BLaER1 treated with 17β-estradiol and CSF1 and Interleukin-3, amounts not matched to agents 10 nM and 100 nM (cell line): ENCODE results near the gene MB21D2.
"Not testable (repeated sequence)": the region's sequence is repeated elsewhere in the genome, so short reads cannot be mapped to it uniquely, and the experiment has no call there.

ENCODE experiments used
- H3K27ac ChIP-seq, 11 experiments: shearing (Covaris generic); formaldehyde crosslinking; 2 replicates each; pipeline ENCODE4 v1.8.1; 2022
- H3K27me3 ChIP-seq, 11 experiments: shearing (Covaris generic); formaldehyde crosslinking; 2 replicates each; pipeline ENCODE4 v1.8.1; 2022
- H3K36me3 ChIP-seq, 11 experiments: shearing (Covaris generic); formaldehyde crosslinking; 2 replicates each; pipeline ENCODE4 v1.8.1; 2022
- H3K4me1 ChIP-seq, 10 experiments: shearing (Covaris generic); formaldehyde crosslinking; 2 replicates each; pipeline ENCODE4 v1.8.1; 2022
- H3K4me2 ChIP-seq, 11 experiments: shearing (Covaris generic); formaldehyde crosslinking; 2 replicates each; pipeline ENCODE4 v1.8.1; 2022
- H3K4me3 ChIP-seq, 10 experiments: shearing (Covaris generic); formaldehyde crosslinking; 2 replicates each; pipeline ENCODE4 v1.8.1; 2022
- H3K9ac ChIP-seq, 11 experiments: shearing (Covaris generic); formaldehyde crosslinking; 2 replicates each; pipeline ENCODE4 v1.8.1; 2022
- H3K9me3 ChIP-seq, 11 experiments: shearing (Covaris generic); formaldehyde crosslinking; replicated peaks in 1 of 11; 2 replicates each; pipeline ENCODE4 v1.8.1; 2022
- H4K20me1 ChIP-seq, 11 experiments: shearing (Covaris generic); formaldehyde crosslinking; 2 replicates each; pipeline ENCODE4 v1.8.1; 2022
- Cebpa-rat ChIP-seq, 11 experiments: shearing (Covaris generic); IDR thresholded peaks; 2 replicates each; pipeline ENCODE4 v1.8.1; 2022

MB21D2 gene

DNA sequence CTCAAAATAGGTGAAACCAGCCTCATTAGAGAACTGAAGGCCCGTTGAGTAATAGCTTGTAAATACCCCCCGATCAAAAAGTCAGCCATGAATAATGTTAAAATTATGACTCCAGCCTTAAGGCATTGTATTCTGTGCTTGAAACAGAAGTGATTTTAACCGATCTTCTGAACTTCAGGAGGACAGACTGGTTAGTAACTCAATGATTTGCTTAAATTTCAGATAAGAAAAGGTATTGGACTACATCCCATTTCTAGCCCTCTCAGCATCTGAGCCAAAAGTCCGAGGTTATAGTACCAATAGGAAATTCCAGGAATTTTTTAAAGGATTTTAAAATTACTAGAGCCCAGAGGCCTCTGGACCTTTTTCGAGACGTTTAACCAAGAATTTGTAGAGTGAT, 122.6 kb downstream of the MB21D2 start:
- no peak for TF ChIP-seq Cebpa-rat (IDR thresholded peaks at IDR 0.05)
- Histone ChIP-seq H3K36me3 (no peaks in the 10 kb centered on the region), H3K9me3 (no peaks in the 10 kb centered on the region), H3K4me1 (no peaks in the 10 kb centered on the region), H4K20me1 (no peaks in the 10 kb centered on the region), H3K27me3 (no peaks in the 10 kb centered on the region), H3K4me3 (no peak overlapping the region), H3K4me2 (no peak overlapping the region), H3K9ac (no peak overlapping the region), H3K27ac (no peak overlapping the region)

- no peak for TF ChIP-seq Cebpa-rat (IDR thresholded peaks at IDR 0.05)
- no peak overlapping the region for H3K27ac ChIP-seq
- no peak overlapping the region for H3K4me2 ChIP-seq
Observed at GRCh38 chr3:192794216-192794615, 123.4 kb downstream of the MB21D2 start.

DNA sequence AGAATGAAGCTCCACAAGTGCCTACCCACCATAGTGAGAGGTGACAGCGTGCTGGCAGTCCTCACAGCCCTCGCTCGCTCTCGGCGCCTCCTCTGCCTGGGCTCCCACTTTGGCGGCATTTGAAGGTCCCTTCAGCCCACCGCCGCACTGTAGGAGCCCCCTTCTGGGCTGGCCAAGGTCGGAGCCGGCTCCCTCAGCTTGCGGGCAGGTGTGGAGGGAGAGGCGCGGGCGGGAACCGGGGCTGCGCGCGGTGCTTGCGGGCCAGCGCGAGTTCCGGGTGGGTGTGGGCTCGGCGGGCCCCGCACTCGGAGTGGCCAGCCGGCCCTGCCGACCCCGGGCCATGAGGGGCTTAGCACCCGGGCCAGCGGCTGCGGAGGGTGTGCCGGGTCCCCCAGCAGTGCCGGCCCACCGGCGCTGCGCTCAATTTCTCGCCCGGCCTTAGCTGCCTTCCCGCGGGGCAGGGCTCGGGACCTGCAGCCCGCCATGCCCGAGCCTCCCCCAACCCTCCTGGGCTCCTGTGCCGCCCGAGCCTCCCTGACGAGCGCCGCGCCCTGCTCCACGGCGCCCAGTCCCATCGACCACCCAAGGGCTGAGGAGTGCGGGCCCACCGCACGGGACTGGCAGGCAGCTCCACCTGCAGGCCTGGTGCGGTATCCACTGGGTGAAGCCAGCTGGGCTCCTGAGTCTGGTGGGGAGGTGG, 128.7 kb downstream of the MB21D2 start:
- not testable (repeated sequence) for H3K4me3 ChIP-seq, H3K4me2 ChIP-seq, H3K36me3 ChIP-seq, H3K27ac ChIP-seq, H3K27me3 ChIP-seq, H3K9ac ChIP-seq, H4K20me1 ChIP-seq, H3K4me1 ChIP-seq
- H3K9me3 ChIP-seq = peaks cover 6 to 12% (median 9%) of the 10 kb centered on the region in 11 experiments; a peak in 17 of 22 replicates

More at GRCh38 chr3:192794216-192794615, 123.4 kb downstream of the MB21D2 start:
- no peaks in the 10 kb centered on the region for H4K20me1 ChIP-seq
- no peaks in the 10 kb centered on the region for H3K27me3 ChIP-seq
- no peaks in the 10 kb centered on the region for H3K4me1 ChIP-seq
- no peaks in the 10 kb centered on the region for H3K36me3 ChIP-seq
- no peak overlapping the region for H3K4me3 ChIP-seq
- peaks cover 0 to 3% (median 2%) of the 10 kb centered on the region in 11 experiments; a peak in 15 of 22 replicates for H3K9me3 ChIP-seq
- H3K9ac ChIP-seq = no peak overlapping the region

GRCh38 chr3:192778508-192778907, 139.1 kb downstream of the MB21D2 start:
- Histone ChIP-seq H3K9me3 (peaks cover 21 to 34% (median 28%) of the 10 kb centered on the region in 11 experiments), H3K4me1 (no peaks in the 10 kb centered on the region), H4K20me1 (no peaks in the 10 kb centered on the region), H3K4me3 (no peak overlapping the region), H3K27me3 (no peaks in the 10 kb centered on the region), H3K4me2 (no peak overlapping the region), H3K9ac (no peak overlapping the region), H3K27ac (no peak overlapping the region), H3K36me3 (no peaks in the 10 kb centered on the region)
- no peak for TF ChIP-seq Cebpa-rat (IDR thresholded peaks at IDR 0.05)

DNA sequence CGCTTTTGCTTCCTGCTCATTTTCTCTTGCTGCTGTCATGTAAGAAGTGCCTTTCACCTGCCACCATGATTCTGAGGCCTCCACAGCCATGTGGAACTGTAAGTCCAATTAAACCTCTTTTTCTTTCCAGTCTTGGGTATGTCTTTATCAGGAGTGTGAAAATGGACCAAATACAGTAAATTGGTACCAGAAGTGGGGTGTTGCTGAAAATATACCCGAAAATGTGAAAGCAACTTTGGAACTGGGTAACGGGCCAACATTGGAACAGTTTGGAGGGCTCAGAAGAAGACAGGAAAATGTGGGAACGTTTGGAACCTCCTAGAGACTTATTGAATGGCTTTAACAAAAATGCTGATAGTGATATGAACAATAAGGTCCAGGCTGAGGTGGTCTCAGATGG, 143.3 kb downstream of the MB21D2 start:
- H3K36me3 ChIP-seq, H3K4me2 ChIP-seq, H3K9ac ChIP-seq, H3K4me1 ChIP-seq, H3K4me3 ChIP-seq, H3K27me3 ChIP-seq, H4K20me1 ChIP-seq, H3K27ac ChIP-seq: not testable (repeated sequence)
- peaks cover 21 to 34% (median 28%) of the 10 kb centered on the region in 11 experiments for H3K9me3 ChIP-seq

DNA sequence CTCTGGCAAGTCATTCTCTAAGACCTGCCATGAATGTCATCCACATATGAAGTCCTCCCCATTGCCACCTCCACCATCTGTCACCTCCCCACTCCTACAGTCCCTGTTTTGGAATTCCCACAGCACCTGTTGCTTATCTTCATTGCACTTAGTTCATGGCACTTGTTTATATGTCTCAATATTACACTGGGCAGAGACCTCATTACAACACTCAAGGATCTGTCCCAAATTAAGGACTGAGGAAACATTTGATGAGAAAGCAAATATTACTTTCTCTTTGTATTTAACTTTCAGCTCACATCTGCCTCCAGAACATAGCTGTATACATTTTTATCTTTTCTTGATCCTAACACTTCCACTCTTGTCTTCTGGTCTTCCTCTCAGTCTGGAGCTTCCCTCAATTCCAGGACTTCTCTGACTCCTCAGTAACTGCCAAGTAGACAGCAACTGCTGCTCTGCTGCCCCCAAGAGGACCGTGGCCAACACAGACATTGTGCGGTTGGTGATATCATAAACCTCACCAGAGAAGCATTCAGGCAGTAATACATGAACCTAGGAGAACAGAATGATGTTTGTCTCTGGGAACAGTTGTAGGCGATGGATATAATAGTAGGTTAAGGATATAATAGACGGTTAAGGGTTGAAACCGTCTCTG, 145.3 kb downstream of the MB21D2 start:
- TF ChIP-seq Cebpa-rat (IDR thresholded peaks at IDR 0.05) = no peak
- no peak overlapping the region for H3K4me3 ChIP-seq
- no peak overlapping the region for H3K27ac ChIP-seq
- H4K20me1 ChIP-seq = no peaks in the 10 kb centered on the region
- H3K4me2 ChIP-seq = no peak overlapping the region
- H3K9ac ChIP-seq = no peak overlapping the region
- no peaks in the 10 kb centered on the region for H3K4me1 ChIP-seq
- H3K27me3 ChIP-seq = no peaks in the 10 kb centered on the region
- H3K9me3 ChIP-seq = peaks cover 21 to 26% (median 23%) of the 10 kb centered on the region in 11 experiments
- H3K36me3 ChIP-seq = no peaks in the 10 kb centered on the region

DNA sequence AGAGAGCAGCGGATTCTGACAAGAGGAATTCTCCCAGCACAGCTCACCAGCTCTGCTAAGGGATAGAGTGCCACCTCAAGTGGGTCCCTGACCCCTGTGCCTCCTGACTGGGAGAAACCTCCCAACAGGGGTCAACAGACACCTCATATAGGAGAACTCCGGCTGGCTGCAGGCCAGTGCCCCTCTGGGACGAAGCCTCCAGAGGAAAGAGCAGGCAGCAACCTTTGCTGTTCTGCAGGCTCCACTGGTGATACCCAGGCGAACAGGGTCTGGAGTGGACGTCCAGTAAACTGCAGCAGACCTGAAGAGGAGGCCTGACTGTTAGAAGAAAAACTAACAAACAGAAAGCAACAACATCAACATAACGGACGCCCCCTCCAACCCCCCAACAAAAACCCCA, 159.0 kb downstream of the MB21D2 start:
- Histone ChIP-seq H3K4me1 (no peaks in the 10 kb centered on the region), H3K36me3 (no peaks in the 10 kb centered on the region), H3K27me3 (no peaks in the 10 kb centered on the region), H3K9me3 (no peaks in the 10 kb centered on the region), H4K20me1 (no peaks in the 10 kb centered on the region), H3K4me2 (no peak overlapping the region), H3K9ac (no peak overlapping the region), H3K27ac (no peak overlapping the region), H3K4me3 (no peak overlapping the region)
- no peak for TF ChIP-seq Cebpa-rat (IDR thresholded peaks at IDR 0.05)

- H3K9ac ChIP-seq = no peak overlapping the region
- H3K4me2 ChIP-seq = no peak overlapping the region
- H3K27ac ChIP-seq = no peak overlapping the region
- no peak for TF ChIP-seq Cebpa-rat (IDR thresholded peaks at IDR 0.05)
- H3K4me1 ChIP-seq = no peaks in the 10 kb centered on the region
- H3K4me3 ChIP-seq = no peak overlapping the region
- no peaks in the 10 kb centered on the region for H3K36me3 ChIP-seq
- H4K20me1 ChIP-seq = no peaks in the 10 kb centered on the region
- no peaks in the 10 kb centered on the region for H3K27me3 ChIP-seq
- H3K9me3 ChIP-seq = no peaks in the 10 kb centered on the region
Observed at GRCh38 chr3:192751148-192751547, 166.5 kb downstream of the MB21D2 start.

DNA sequence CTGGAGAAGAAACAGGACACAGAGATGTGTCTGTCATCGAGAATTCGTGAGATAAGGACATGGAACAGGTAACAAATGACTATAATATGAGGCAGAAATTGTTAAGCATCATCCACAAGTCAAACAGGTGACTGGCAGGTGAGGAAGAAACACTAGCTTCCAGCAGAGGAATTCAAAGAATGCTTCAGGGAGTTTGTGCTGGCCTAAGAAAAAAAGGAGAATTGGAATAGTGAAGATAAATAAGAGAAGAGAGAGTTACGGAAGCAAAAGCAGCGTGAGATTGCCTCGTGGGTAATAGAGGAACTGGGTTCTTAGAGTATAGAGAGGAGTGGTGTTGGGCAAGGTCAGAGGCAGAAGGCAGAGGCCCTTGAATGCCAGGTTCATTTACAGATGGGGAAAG, 167.5 kb downstream of the MB21D2 start:
- Histone ChIP-seq H3K9ac (no peak overlapping the region), H3K4me2 (no peak overlapping the region), H3K27ac (no peak overlapping the region), H3K27me3 (no peaks in the 10 kb centered on the region), H3K4me3 (no peak overlapping the region), H3K9me3 (no peaks in the 10 kb centered on the region), H3K36me3 (no peaks in the 10 kb centered on the region), H3K4me1 (no peaks in the 10 kb centered on the region), H4K20me1 (no peaks in the 10 kb centered on the region)
- TF ChIP-seq Cebpa-rat (IDR thresholded peaks at IDR 0.05) = no peak

DNA sequence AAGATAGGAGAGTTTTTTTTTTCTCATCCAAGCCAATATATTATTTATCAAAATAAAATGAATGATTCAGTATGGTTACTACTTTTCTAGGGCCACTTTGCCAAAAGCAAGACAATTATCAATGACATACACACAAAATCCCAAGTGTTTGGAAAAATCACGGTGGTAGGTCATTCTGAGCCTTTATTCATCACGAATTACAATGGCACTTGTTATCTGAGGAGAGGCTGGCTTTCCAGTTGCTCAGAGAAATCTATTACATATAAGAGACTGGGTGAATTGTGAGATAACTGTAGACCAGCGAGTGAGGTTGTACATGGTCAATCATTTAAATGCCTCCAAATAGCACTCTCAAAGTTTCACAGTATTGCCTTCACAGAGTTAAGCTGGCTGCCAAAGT, 169.9 kb downstream of the MB21D2 start:
- H3K9ac ChIP-seq = no peak overlapping the region
- H4K20me1 ChIP-seq = no peaks in the 10 kb centered on the region
- no peaks in the 10 kb centered on the region for H3K36me3 ChIP-seq
- no peak for TF ChIP-seq Cebpa-rat (IDR thresholded peaks at IDR 0.05)
- H3K4me3 ChIP-seq = no peak overlapping the region
- H3K4me2 ChIP-seq = no peak overlapping the region
- H3K4me1 ChIP-seq = no peaks in the 10 kb centered on the region
- H3K27ac ChIP-seq = no peak overlapping the region
- H3K27me3 ChIP-seq = no peaks in the 10 kb centered on the region
- no peaks in the 10 kb centered on the region for H3K9me3 ChIP-seq
